HCT116 (cell line): ENCODE data around the gene TDRD10. TPM values are rescaled to one million over a fixed set of nuclear protein-coding genes. Genes with fewer than 3 reads are reported as not detected.

ENCODE experiments used
- ATAC-seq: fragments of 200-7000 bp; cut with Tn5 transposase; 2 replicates; pipeline ENCODE4 v1.9.1; 2020; ENCODE audit warnings: mild to moderate bottlenecking, moderate library complexity
- BruUV-seq: library from RNA; stranded (reverse); fragments of 400-500 nt; replicated peaks from 2 replicates; lab custom pipeline; 2021; lab: Mats Ljungman, UMichigan
- CTCF ChIA-PET: fragments of 300-600 bp; sonication (Branson Sonifier 250); formaldehyde crosslinking; loops from one replicate; lab custom pipeline; 2021; ENCODE audit warnings: antibody characterized with exemption; lab: Charles Lee
- POLR2A ChIA-PET: fragments of 300-600, 350-600 bp; sonication (Branson Sonifier 250); formaldehyde crosslinking; loops from one replicate; lab custom pipeline; 2021; ENCODE audit warnings: antibody characterized with exemption; lab: Charles Lee
- RAD21 ChIA-PET, 2 experiments: fragments of 300-600 bp; sonication (Branson Sonifier 250); formaldehyde crosslinking; loops; one replicate each; lab custom pipeline; 2023; ENCODE audit warnings: low total read pairs in 2 of 2; ENCODE audit not compliant: uncharacterized antibody in 2 of 2, unreplicated experiment in 2 of 2, low non-redundant PET in 1 of 2; lab: Charles Lee
- DNase-seq: peaks from one replicate; pipeline ENCODE4 v3.0.0-alpha.2; 2010; ENCODE audit warnings: low read depth, low spot score
- H2AFZ ChIP-seq: fragments of 200-600 bp; shearing (Covaris generic), sonication (generic); 2 replicates; pipeline ENCODE4 v1.6.1; 2017; ENCODE audit warnings: low read depth, mixed run types, mixed read lengths, antibody characterized with exemption, low read length; ENCODE audit not compliant: poor library complexity, severe bottlenecking
- H3K27ac ChIP-seq: 2 replicates; pipeline ENCODE4 v1.5.1; 2012; ENCODE audit warnings: low read depth, low read length
- H3K27me3 ChIP-seq: fragments of 200-600 bp; sonication (generic); 2 replicates; pipeline ENCODE4 v1.6.1; 2016; ENCODE audit warnings: mixed run types, low read length, mixed read lengths; ENCODE audit not compliant: insufficient read depth
- H3K36me3 ChIP-seq, 2 experiments: fragments of 200-500 bp in 1 of 2; fragments of 200-600 bp in 1 of 2; sonication (Bioruptor generic) in 1 of 2; sonication (generic) in 1 of 2; 2 replicates each; pipeline versions ENCODE4 v1.5.1 to v1.6.1; 2014 to 2016; ENCODE audit warnings: low read length in 2 of 2, inconsistent platforms in 1 of 2, mixed read lengths in 1 of 2, mixed run types in 1 of 2; ENCODE audit not compliant: insufficient read depth in 2 of 2, control insufficient read depth in 1 of 2
- H3K4me1 ChIP-seq, 2 experiments: fragments of 200-600 bp in 1 of 2; sonication (generic) in 1 of 2; 2 replicates each; pipeline versions ENCODE4 v1.5.1 to v1.6.1; 2012 to 2017; ENCODE audit warnings: low read length in 2 of 2, inconsistent platforms in 1 of 2, mild to moderate bottlenecking in 1 of 2, mixed read lengths in 1 of 2, mixed run types in 1 of 2, moderate library complexity in 1 of 2; ENCODE audit not compliant: insufficient read depth in 2 of 2, control insufficient read depth in 1 of 2
- H3K4me2 ChIP-seq: fragments of 200-600 bp; sonication (generic); 2 replicates; pipeline ENCODE4 v1.6.1; 2017; ENCODE audit warnings: mixed run types, low read length, mixed read lengths
- H3K4me3 ChIP-seq, 2 experiments: fragments of 200-600 bp in 1 of 2; sonication (generic) in 1 of 2; replicated peaks in 1 of 2; 2 replicates each; pipeline ENCODE4 v1.5.1; 2011 to 2016; ENCODE audit warnings: low read length in 2 of 2, control low read depth in 1 of 2, low read depth in 1 of 2, mild to moderate bottlenecking in 1 of 2, mixed read lengths in 1 of 2, mixed run types in 1 of 2
- H3K79me2 ChIP-seq: fragments of 200-600 bp; sonication (generic); 2 replicates; pipeline ENCODE4 v1.6.1; 2017; ENCODE audit warnings: mild to moderate bottlenecking, mixed run types, low read length, moderate library complexity, mixed read lengths; ENCODE audit not compliant: insufficient read depth
- H3K9ac ChIP-seq: fragments of 200-600 bp; sonication (generic); 2 replicates; pipeline ENCODE4 v1.6.1; 2016; ENCODE audit warnings: low read length, mixed read lengths
- H3K9me2 ChIP-seq: fragments of 200-600 bp; sonication (generic), shearing (Covaris generic); 2 replicates; pipeline ENCODE4 v1.6.1; 2017; ENCODE audit warnings: mixed run types, mild to moderate bottlenecking, moderate library complexity; ENCODE audit not compliant: insufficient read depth
- H3K9me3 ChIP-seq, 2 experiments: fragments of 200-500 bp in 1 of 2; fragments of 200-600 bp in 1 of 2; sonication (Bioruptor generic) in 1 of 2; sonication (generic) in 1 of 2; 2 replicates each; pipeline ENCODE4 v1.6.1; 2014 to 2017; ENCODE audit warnings: low read length in 2 of 2, mixed read lengths in 2 of 2, inconsistent platforms in 1 of 2, low read depth in 1 of 2, mild to moderate bottlenecking in 1 of 2, mixed run types in 1 of 2, moderate library complexity in 1 of 2; ENCODE audit not compliant: control insufficient read depth in 1 of 2, insufficient read depth in 1 of 2
- H4K20me1 ChIP-seq: fragments of 200-600 bp; sonication (generic), shearing (Covaris generic); 2 replicates; pipeline ENCODE4 v1.6.1; 2017; ENCODE audit warnings: mixed run types, mild to moderate bottlenecking, moderate library complexity; ENCODE audit not compliant: insufficient read depth
- ATF3 ChIP-seq: IDR thresholded peaks from 2 replicates; pipeline ENCODE4 v1.6.1; 2012
- CBX3 ChIP-seq: IDR thresholded peaks from 2 replicates; pipeline ENCODE4 v1.6.1; 2012; ENCODE audit warnings: low read depth
- EGR1 ChIP-seq: IDR thresholded peaks from 2 replicates; pipeline ENCODE4 v1.6.1; 2012; ENCODE audit warnings: low read depth
- ELF1 ChIP-seq: IDR thresholded peaks from 2 replicates; pipeline ENCODE4 v1.6.1; 2012; ENCODE audit warnings: low read depth, borderline replicate concordance
- POLR2A ChIP-seq: IDR thresholded peaks from 2 replicates; pipeline ENCODE4 v1.7.0; 2011; ENCODE audit warnings: borderline replicate concordance; ENCODE audit not compliant: insufficient read depth, insufficient read length; ENCODE audit errors: extremely low read depth
- POLR2AphosphoS5 ChIP-seq: IDR thresholded peaks from 2 replicates; pipeline ENCODE4 v1.6.1; 2011; ENCODE audit warnings: mild to moderate bottlenecking, low read depth, low read length, moderate library complexity
- SIN3A ChIP-seq: IDR thresholded peaks from 2 replicates; pipeline ENCODE4 v1.6.1; 2012; ENCODE audit warnings: low read depth
- SP1 ChIP-seq: IDR thresholded peaks from 2 replicates; pipeline ENCODE4 v1.6.1; 2012; ENCODE audit warnings: low read depth
- SRF ChIP-seq: IDR thresholded peaks from 2 replicates; pipeline ENCODE4 v1.6.1; 2012; ENCODE audit warnings: low read depth
- TCF7L2 ChIP-seq: IDR thresholded peaks from 2 replicates; pipeline ENCODE4 v1.7.0; 2011; ENCODE audit warnings: borderline replicate concordance, inconsistent platforms; ENCODE audit not compliant: insufficient read depth, insufficient read length; ENCODE audit errors: extremely low read depth
- ZNF274 ChIP-seq: fragments of 200-500 bp; sonication (Bioruptor generic); IDR thresholded peaks from 2 replicates; pipeline ENCODE4 v1.6.1; 2014; ENCODE audit warnings: mild to moderate bottlenecking, low read depth, low read length, inconsistent platforms
- intact Hi-C: fragments of 100-400 bp; cut with micrococcal nuclease; formaldehyde crosslinking; loops from 2 replicates; pipeline ENCODE4 v1.10.0; 2022
- total RNA-seq: library from RNA; stranded (reverse); gene quantifications from one replicate; pipeline ENCODE4 v1.2.1, GENCODE V29; 2021; ENCODE audit not compliant: unreplicated experiment
- TF ChIP-seq, protein P1 (sequence below): IDR thresholded peaks from 2 replicates; pipeline ENCODE4 v1.6.1; 2012
- TF ChIP-seq, protein P2 (sequence below): IDR thresholded peaks from 2 replicates; pipeline ENCODE4 v1.6.1; 2012; ENCODE audit warnings: low read depth

The TDRD10 gene
- total RNA-seq, 1 experiment from 2014 or later = not detected

- BruUV-seq = TSS peak; percentile 91
- Histone ChIP-seq H3K79me2 (peaks cover 30% of the 10 kb centered on the region), H3K27ac (peak overlapping the region; percentile 91), H3K4me3 (peak overlapping the region; percentile 55 to 81), H3K36me3 (peaks cover 18 to 19% of the 10 kb centered on the region in 2 experiments), H3K4me1 (peaks cover 11 to 34% of the 10 kb centered on the region in 2 experiments), H3K9ac (peak overlapping the region; percentile 67), H4K20me1 (no peaks in the 10 kb centered on the region), H3K27me3 (0 out of 2 replicates have a peak, but pooled peaks cover under 1% of the 10 kb centered on the region), H3K9me3 (no peaks in the 10 kb centered on the region), H3K4me2 (peak overlapping the region; percentile 74), H2AFZ (no peak overlapping the region), H3K9me2 (no peaks in the 10 kb centered on the region)
- intact Hi-C loops = loop anchor here (1.0 to 5.0 kb wide), 8 partner anchors 152 to 523 kb away; partner anchors contain the start of genes EFNA4 and IL6R
- POLR2A ChIA-PET = no interaction called here
- CTCF ChIA-PET = interaction anchor here (0.6 to 2.0 kb wide), 28 partner anchors 12 to 526 kb away, joined by 3 to 22 read pairs (median 4); partner anchors contain the start of genes KCNN3 and PYGO2
- DNase-seq (peak; percentile 96), ATAC-seq (peak; percentile 93)
- RAD21 ChIA-PET = interaction anchor here (0.6 to 2.2 kb wide), 3 partner anchors 25 to 320 kb away, joined by 6 to 18 read pairs (median 8); no protein-coding TSS in a partner anchor
- TF ChIP-seq ZNF274 (no peak), SIN3A (peak; percentile 96), EGR1 (peak; percentile 87), ELF1 (no peak), POLR2AphosphoS5 (no peak), SRF (peak; percentile 13; the same call in 1 of the 2 replicates), TCF7L2 (peak; percentile 67), ATF3 (no peak), POLR2A (peak; percentile 18), CBX3 (peak; percentile 96), SP1 (peak; percentile 93)
- TF ChIP-seq, protein P1, sequence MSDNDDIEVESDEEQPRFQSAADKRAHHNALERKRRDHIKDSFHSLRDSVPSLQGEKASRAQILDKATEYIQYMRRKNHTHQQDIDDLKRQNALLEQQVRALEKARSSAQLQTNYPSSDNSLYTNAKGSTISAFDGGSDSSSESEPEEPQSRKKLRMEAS = peak; percentile 100
- TF ChIP-seq, protein P2, sequence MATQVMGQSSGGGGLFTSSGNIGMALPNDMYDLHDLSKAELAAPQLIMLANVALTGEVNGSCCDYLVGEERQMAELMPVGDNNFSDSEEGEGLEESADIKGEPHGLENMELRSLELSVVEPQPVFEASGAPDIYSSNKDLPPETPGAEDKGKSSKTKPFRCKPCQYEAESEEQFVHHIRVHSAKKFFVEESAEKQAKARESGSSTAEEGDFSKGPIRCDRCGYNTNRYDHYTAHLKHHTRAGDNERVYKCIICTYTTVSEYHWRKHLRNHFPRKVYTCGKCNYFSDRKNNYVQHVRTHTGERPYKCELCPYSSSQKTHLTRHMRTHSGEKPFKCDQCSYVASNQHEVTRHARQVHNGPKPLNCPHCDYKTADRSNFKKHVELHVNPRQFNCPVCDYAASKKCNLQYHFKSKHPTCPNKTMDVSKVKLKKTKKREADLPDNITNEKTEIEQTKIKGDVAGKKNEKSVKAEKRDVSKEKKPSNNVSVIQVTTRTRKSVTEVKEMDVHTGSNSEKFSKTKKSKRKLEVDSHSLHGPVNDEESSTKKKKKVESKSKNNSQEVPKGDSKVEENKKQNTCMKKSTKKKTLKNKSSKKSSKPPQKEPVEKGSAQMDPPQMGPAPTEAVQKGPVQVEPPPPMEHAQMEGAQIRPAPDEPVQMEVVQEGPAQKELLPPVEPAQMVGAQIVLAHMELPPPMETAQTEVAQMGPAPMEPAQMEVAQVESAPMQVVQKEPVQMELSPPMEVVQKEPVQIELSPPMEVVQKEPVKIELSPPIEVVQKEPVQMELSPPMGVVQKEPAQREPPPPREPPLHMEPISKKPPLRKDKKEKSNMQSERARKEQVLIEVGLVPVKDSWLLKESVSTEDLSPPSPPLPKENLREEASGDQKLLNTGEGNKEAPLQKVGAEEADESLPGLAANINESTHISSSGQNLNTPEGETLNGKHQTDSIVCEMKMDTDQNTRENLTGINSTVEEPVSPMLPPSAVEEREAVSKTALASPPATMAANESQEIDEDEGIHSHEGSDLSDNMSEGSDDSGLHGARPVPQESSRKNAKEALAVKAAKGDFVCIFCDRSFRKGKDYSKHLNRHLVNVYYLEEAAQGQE = no peak
These were observed 56.9 kb downstream of the TDRD10 start for GRCh38 chr1:154558720-154559465.
